GM10847 (cell line): ENCODE measurements around the gene EIF2AK3.
A peak's percentile ranks its signal among the peaks of the same experiment; 100 is the strongest.

Experiments
- POLR2A ChIP-seq: IDR thresholded peaks from 2 replicates; pipeline ENCODE4 v1.6.1; 2011; ENCODE audit not compliant: insufficient read length; ENCODE audit errors: extremely low read depth

EIF2AK3 gene

GRCh38 chr2:88627055-88627855 lies at the start of gene EIF2AK3:
Gene EIF2AK3, minus strand, starts transcription at chr2:88627464. Its CDS starts 190 bp downstream, at chr2:88627274.
- peak; percentile 94 for TF ChIP-seq POLR2A

GRCh38 chr2:88673363-88673762 lies 46.1 kb upstream of the EIF2AK3 start:
- no peak for TF ChIP-seq POLR2A

DNA sequence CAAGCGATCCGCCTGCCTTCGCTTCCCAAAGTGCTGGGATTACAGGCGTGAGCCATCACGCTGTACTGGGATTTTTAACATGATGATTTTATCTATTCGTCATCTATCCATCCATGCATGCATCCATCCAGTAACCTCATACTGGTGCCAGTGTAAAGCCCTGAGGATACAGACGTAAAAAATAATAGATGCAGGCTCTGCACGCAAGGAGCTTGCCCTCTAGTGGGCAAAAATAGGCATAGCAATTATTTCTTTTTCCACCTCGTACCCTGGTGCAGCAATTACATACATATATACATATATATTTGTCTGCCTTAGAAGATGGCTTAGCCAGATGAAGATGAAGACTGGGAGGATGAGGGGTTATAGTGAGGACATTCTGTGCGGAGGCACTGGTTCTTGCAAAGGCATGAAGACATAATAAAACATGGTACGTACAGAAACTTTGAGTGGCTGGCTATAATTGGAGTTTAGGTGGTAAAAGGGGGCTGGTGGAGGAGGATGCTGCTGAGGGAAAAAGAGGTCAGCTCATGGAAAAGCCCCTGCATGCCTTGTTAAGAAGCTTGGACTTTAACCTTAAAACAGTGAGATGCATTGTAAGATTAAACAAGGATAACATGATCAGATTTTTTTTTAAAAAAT lies 44.6 kb upstream of the EIF2AK3 start:
- TF ChIP-seq POLR2A: no peak

DNA sequence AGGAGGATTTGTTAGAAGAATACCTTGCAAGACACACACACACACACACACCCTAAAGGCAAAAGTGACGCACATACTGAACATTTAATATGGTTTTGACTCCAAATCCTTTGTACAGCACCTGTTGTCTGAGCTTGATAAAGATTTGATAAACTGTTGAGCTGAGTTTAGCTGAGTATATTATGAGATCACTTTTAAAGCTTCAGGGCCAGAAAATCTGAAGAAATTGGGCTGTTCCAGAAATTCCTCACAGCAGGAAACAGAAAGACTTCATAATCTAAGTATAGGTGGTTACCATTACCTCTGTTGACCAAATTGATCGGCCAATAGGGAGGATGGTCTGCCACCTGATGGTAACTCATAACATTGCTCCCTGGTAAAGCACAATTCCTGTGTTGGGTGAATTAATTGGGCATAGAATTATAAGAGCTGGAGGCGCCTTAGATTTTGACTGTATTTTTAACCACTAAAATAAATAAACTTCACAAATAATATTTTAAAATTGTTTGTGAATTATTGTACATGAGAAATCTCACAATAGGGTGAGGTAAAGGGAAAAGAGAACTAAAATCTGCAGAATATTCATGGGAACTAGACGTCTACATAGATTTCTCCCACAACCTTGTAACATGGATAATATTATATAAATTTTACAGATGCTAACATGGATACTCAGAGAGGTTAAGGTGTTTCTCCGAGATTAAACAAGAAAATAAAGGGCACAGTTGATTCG lies 42.4 kb upstream of the EIF2AK3 start:
- no peak for TF ChIP-seq POLR2A

GRCh38 chr2:88668862-88669261 lies 41.6 kb upstream of the EIF2AK3 start:
- TF ChIP-seq POLR2A: no peak

- no peak for TF ChIP-seq POLR2A
These were observed 40.0 kb upstream of the EIF2AK3 start for GRCh38 chr2:88667219-88667618.

- no peak for TF ChIP-seq POLR2A
These were observed 39.3 kb upstream of the EIF2AK3 start for GRCh38 chr2:88666576-88666975.

DNA sequence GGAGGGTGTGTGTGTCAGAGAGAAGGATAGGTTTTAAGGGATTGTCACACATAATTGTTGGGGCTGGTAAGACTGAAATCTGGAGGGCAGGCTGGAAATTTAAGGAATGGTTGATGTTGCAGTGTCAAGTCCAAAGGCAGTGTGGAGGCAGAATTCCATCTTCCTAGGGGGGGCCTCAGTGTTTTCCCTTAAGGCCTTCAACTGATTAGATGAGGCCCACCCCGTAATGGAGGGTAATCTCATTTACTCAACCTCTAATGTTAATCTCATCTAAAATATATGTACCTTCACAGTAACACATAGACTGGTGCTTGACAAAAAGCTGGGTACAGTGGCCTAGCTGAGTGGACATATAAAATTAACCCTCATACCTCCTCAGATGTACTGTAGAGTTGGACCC lies 33.4 kb upstream of the EIF2AK3 start:
- no peak for TF ChIP-seq POLR2A

- TF ChIP-seq POLR2A: no peak
These were observed 32.3 kb upstream of the EIF2AK3 start for GRCh38 chr2:88659538-88659915.

DNA sequence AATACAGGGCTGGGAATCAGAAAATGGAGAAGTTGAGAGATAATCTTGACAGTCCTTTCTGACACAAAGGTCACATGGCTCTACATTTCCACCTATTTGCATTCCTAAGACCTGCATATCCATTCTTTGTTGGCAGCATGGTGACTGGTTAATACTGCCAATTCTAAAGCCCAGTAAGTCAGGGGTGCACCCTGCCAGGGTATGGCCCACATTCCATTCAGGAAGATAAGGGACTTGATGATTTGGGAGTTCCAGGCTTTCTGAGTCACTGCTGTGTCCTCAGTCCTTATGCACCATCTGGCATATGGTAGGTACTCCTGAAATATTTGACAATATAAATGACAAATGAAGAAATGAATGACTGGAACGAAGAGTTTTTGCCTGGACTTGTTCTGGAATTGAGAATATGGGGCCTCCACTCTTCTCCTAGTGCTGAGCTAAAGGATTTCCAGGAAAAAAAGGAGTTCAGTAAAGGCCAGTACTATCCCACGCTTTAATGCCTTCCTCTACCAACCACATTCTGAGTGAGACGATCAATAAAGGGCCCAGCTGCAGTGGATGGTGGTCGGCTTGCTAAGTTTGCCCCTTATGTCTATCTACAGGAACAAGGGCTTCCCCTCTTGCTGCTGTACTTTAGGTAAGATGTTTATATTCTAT lies 31.7 kb upstream of the EIF2AK3 start:
- TF ChIP-seq POLR2A: no peak

DNA sequence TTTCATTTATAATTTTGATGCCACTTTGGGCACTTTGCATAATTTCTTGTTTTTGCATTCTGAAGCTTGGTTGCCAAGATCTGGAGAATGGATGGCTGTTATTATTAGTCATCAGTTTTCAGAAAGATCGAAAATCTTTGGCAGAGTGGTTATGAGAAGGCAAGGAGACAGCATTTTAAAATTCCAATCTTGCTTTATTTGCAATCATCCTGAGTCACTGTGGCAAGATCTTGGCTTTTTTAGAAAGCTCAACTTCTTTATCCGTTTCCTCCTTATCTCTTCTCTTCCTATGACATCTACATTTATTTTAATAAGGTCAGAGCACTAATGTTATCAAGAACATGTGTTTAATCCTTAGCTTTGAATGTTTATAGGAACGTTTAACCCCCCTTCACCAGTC lies 31.1 kb upstream of the EIF2AK3 start:
- TF ChIP-seq POLR2A: no peak

GRCh38 chr2:88657131-88657530 lies 29.9 kb upstream of the EIF2AK3 start:
- no peak for TF ChIP-seq POLR2A

DNA sequence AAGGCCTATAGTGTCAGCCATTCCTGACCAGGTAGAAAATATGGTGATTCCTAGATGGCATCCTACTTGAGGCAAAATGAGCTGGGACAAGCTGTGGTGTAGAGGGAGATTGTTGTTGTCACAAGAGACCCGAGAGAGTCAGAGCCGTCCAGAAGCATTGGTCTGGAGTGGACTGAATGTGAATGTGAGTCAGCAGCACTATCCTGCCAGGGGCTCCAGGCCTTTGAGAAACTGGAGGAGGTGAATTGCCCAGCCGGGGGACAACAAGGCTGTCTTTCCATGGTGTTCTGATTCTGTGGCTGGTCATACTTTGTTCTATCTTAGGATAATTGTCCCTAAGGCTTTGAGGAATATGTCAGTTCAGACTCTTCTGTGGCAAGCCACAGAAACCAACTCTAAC lies 29.4 kb upstream of the EIF2AK3 start:
- no peak for TF ChIP-seq POLR2A

DNA sequence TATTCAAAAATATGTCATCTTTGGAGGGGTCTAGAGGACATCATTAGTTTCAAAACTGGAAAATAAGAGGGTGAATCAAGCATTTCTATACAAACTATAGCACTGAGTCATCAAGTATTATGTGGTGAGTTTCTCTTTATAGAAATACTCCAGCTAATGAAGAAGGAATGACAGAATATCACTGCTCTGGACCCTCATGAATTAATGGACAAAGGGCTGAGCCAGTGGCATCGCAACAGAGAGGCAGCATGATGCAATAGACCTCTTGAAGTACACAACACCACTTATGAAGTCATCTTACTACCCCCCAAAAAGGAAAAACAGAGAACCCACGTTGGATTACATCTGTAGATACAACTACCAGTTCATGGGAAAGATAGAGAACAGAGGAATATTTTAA lies 27.4 kb upstream of the EIF2AK3 start:
- TF ChIP-seq POLR2A: no peak

DNA sequence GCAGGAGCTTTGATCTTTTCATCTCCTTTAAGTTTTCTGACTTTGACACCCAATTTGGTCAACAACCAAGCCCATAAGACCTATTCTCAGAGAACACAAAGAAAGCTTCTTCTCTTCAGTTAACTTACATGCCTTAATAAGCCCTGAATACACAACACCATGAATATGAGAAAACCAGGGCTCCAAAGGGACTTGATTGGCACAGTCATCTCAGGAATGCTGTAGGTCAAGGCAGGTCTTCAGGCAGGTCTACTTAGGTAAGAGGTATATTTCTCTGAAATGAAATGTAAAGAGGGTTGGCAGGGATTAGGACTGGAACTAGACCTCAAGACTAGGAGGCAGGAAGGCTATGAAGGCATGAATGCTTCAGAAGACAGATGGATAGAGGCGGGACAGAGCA lies 24.4 kb upstream of the EIF2AK3 start:
- TF ChIP-seq POLR2A: no peak
